Epithelial cell of umbilical artery (primary cell): ENCODE results near the gene HLF. TPM values are rescaled to one million over a fixed set of nuclear protein-coding genes. Genes with fewer than 3 reads are reported as not detected.

Source experiments
- total RNA-seq: library from RNA; depleted of rRNA; stranded (reverse); fragments of >200 nt; gene quantifications from 2 replicates; pipeline ENCODE4 v1.2.3, GENCODE V29; 2014

HLF gene
- total RNA-seq, result under 0.01 TPM in 1 of 2 replicates, not detected in the other

DNA sequence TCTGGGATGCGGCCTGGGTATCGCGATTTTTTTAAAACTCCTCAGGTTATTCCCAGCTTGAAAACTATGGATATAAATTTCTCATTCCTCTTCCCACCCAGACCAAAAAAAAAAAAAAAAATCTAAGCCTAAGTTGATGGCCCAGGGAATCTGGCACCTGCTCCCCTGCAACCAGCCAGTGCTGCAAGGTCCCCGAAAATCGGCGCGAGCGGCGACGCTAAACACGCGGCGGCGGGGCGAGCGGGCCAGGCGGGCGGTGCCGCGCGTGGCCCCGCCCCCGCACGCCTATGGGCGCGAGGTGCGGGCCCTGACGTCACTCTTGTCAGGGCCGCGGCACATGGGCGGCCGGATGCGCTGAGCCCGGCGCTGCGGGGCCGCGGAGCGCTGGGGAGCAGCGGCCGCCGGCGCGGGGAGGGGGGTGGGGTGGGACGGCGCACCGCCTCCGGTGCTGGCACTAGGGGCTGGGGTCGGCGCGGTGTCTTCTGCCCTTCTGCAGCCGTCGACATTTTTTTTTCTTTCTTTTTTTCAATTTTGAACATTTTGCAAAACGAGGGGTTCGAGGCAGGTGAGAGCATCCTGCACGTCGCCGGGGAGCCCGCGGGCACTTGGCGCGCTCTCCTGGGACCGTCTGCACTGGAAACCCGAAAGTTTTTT, at the start of gene HLF:
HLF (plus strand) TSS at position 316 of the 654 bp plus-strand sequence. CDS start 525 bp downstream, outside the sequence.

Other genes with a start within 250 kb of the HLF start
- gene MMD, start 156.9 kb downstream of the HLF start, total RNA-seq, result 9.4 and 10.9 TPM in 2 replicates
- not detected in 2 replicates for gene SMIM36, start 246.5 kb downstream of the HLF start, total RNA-seq